ENCODE data around the gene INPP4B.

INPP4B gene

DNA sequence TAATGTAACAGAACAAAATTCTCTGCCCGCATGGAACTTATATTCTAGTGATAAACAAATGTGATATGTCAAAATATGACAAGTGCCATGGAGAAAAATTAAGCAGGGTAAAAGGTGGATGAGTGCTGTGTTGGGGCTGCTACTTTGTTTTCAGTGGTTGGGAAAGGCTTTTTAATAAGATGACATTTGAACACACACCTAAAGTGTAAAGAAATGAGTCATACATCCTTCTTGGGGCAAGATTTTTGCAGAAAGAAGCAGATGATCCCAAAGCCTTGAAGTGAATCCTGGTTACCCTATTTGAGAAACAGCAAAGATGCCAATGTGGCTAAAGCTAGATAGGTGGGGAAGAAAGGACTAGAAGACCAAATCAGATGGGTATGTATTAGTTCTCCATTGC lies 564.1 kb downstream of the INPP4B start:
- no peak for DNase-seq

DNA sequence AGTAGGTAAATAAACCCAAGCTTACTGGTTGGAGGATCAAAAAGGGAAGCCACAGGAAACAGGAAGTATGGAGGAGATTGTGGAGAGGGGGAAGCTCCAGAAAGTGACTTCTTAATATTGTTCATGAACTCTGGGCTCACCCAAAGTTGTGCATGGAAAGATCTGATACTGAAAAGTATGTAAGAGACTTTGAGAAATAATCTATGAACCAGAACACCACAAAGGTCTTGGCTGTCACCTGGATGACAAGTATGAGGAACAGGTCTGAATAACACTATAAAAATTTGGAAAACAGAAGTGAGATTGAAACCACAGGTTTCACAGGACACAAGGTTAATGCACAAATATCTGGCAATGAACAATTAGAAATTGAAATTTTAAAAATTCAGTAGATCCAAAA lies 567.4 kb downstream of the INPP4B start:
- no peak for DNase-seq

- DNase-seq, result no peak
Observed at GRCh38 chr4:142278171-142278570, 567.9 kb downstream of the INPP4B start.

DNA sequence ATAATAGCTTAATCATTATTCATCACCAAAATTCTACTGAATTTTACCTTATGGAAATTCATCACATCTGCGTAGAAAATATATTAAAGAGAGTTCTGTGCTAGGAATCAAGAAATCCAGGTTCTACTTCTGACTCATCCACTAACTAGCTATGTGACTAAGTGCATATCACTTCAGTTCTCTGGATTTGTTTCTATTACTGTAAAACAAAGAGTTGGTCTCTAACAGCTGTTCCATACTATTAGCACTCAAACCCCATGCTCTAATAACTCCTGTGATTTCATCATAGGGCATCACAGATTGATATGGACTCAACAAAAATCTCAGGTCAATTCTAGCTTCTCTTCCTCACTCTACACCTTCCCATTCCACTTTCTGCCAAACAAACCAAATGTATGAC lies 572.0 kb downstream of the INPP4B start:
- DNase-seq, result no peak

DNA sequence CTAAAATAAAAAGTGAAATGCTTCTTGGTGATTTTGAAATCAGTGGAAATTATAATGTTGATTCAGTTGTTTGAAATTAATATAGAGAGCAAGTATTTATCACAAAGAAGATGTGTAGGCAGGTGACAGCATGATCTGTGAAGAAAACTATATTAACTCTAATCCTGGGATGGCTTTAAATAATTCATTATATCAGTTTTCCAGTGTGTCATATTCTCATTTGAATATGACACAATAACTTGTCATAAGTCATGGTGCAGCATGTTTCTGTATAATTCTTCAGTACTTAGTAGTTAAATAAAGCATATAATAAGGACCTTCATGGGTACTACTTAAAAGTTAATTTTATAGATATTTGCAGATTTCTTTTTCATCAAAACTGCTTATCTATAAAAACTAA lies 573.6 kb downstream of the INPP4B start:
- DNase-seq, result no peak

GRCh38 chr4:142271832-142272231 lies 574.3 kb downstream of the INPP4B start:
- DNase-seq, result no peak

DNA sequence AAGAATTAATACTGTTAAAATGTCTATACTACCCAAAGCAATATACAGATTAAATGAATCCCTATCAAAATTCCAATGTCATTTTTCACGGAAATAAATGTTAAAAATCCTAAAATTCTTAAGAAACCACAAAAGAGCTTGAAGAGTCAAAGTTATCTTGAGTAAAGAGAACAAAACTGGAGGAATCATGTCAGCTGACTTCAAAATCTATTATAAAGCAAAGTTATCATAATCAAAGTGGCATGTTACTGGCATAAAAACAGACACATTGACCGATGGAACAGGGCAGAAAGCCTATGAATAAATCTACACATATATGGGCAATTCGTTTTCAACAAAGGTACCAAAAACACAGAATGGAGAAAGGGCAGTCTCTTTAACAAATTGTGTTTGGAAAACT lies 579.0 kb downstream of the INPP4B start:
- no peak for DNase-seq

DNA sequence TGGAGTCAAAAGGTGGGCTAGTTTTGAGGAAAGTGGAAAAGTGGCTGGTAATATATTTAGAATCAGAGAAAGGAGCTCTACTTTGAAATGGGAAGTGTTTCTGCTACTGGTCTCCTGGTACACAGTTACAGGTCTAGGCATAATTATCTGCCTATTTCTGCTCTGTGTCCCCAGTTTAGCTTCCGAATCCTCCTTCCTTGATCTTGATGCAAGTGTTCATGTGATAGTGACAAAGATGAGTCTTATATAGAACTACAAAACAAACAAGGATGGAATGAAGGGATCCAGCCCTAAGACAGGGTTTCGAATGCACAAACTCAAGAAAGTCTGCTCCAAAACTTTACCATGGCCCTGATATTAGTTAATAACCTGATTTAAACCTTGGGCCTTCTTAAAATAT lies 580.2 kb downstream of the INPP4B start:
- DNase-seq, result no peak

GRCh38 chr4:142265536-142265935 lies 580.6 kb downstream of the INPP4B start:
- no peak for DNase-seq

DNA sequence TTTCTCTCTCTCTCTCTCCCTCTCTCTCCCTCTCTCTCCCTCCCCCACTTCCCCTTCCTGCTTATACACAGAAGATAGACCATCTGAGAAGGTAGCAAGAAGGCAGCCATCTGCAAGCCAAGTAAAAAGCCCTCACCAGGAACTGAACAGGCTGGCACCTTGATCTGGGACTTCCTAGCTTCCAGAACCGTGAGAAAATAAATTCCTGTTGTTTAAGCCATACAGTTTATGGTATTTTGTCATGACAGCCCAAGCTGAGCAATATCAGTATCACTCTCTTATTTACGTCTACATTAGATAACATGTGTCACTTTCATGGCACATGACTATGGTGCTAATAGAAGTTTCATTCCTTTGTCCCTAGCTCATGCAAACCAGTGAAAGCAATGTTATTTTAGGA lies 581.1 kb downstream of the INPP4B start:
- DNase-seq, result no peak

DNA sequence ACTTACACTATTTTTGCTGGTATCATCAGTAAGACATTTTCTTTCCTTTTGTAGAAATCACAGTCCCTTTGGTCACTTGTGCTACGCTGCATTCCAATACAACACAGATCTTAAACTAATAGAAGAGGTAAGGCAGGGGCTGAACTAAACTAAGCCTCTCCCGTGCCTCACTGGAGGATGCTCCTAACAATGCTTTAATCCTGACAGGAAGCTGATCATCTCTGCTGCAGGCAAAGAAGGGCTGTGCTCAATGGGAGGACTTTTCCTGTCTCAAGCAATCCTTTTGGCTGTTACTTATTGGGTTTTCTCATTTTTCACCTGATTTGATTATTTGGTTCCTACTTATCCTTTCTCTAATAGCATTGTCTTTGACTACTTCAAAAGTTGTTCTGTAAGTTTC lies 583.1 kb downstream of the INPP4B start:
- DNase-seq, result no peak

DNA sequence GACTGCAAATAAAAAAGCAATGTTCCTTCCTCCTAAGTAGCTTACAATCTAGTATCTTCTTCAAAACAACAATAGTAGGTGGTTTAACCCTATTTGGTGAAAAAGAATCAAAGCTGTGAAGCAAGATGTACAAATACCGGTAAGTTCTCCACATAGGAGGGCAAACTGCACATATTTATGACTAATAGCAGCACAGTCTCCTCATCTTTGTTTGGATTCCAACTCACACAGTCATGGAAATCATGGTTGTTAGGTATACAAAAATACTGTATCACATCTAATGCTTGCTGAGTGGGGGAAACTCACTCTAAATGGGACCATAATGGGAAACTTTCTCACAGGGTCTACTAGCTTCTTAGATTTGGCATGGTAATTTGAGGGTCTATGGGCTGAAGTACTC lies 597.2 kb downstream of the INPP4B start:
- no peak for DNase-seq

GRCh38 chr4:142243255-142243654 lies 602.8 kb downstream of the INPP4B start:
- no peak for DNase-seq

- no peak for DNase-seq
Observed at GRCh38 chr4:142242156-142242555, 603.9 kb downstream of the INPP4B start.

DNA sequence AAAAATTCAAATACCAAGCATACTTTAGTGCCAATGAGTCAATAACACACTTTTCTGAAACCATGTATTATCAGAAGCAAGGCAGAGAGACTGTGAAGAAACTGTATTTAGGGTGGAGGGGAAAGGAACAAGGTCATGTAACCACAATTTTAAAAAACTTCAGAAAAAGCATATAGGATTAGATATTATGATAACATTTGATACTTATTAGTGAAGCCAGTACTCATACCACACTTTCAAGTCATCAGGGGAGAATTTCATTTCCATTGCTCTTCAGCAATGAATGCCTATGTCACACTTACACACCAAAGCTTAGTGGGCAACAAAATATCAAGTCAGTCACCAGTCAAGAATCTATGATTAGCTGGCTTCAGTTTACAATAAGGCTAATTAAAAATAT lies 607.5 kb downstream of the INPP4B start:
- no peak for DNase-seq

GRCh38 chr4:142236268-142236667 lies 609.8 kb downstream of the INPP4B start:
- DNase-seq, result no peak

DNA sequence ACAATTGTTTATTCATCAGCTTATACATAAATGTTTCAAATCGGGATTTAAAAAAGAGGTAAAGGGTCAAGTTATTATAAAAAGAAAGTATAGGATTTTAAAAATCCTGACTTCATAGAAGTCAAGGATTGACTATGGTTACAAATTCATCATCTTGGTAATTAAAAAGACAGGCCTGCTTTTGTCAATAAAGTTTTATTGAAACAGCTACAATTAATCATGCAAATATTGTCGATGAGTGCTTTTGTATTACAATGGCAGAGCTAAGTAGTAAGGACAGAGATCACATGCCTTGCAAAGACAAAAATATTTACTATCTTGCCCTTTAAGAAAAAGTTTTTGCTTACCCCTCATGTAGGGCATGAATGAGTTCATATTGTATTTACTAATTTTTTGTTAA lies 614.3 kb downstream of the INPP4B start:
- DNase-seq, result no peak

- no peak for DNase-seq
Observed at GRCh38 chr4:142230991-142231390, 615.1 kb downstream of the INPP4B start.

GRCh38 chr4:142226014-142226413 lies 620.1 kb downstream of the INPP4B start:
- DNase-seq, result no peak

GRCh38 chr4:142222127-142222526 lies 624.0 kb downstream of the INPP4B start:
- DNase-seq, result no peak

DNA sequence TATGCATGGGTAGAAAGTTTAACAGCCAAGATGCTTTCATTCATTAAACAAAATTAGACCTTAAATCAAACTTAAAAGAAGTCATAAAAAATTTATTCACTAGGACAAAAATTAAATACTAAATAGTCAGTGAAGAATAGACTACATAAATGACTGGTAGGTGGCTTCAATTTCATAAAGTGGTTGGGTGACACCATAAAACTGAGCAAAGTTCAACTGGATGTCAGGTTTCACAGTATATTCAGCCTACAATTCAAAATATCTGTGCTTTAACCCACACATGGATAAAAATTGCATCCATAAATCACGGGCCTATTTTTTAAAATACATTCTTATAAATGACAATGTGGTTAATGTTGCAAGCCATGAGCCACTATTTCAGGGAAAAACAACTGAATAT lies 627.4 kb downstream of the INPP4B start:
- DNase-seq, result no peak

GRCh38 chr4:142211444-142211843 lies 634.7 kb downstream of the INPP4B start:
- DNase-seq, result no peak

DNA sequence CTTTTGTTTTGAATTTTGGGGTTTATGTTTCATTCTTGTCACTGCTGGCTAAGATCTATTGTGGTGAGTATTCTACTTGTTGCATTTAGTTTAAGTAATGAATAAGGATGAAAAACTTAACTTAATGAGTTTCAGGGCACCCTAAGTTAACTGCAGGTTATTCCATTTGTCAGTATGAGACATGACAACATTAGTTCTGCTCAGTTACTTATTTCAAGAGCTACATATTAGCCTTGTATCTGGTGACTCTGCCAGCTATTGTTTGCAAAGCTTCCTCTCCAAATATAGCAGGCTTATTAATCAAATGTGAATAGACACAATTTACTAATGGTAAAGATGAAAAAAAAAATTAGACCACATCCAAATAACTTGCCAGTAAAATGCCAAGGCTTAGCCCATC lies 642.6 kb downstream of the INPP4B start:
- DNase-seq, result no peak

DNA sequence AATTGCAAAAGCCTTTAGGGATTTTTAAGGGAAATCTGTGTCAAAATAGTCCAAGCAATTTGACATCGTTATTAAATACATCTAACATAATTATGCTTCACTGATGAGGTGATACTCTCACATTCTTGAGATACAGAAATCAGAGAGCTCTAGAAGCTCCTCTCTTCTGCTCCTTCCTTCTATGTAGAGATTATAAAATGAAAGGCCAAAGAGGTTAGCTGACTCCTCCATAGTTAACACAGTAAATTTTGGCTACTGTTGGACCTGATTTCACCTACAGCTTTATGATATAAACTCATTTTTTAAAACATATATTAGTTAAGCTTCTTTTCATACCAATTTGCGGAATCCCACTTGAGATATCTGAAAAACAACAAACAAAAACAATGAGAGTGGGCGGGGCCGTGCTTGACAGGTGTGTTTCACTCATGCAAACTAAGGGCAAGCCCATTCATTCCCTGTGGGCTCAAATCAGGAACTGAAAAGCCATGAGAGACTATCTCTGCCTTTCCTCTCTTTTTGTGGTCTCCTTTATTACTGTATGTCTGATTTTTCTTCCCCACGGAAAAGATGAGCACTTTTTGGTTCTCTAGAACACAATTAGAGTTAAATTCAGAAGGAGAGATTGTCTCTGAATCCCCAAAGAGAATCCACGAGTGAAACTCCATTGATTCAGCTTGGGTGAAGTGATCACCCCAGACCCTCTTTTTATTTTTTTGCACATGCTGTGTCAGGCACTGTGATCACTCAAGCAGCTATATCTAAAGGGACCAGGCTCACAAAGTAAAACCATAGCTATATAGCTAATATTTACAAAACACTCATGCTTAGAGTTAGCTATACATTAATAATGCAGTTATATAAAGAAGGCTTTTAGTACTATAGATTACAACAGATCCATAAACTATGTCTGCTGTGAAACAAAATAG lies 643.4 kb downstream of the INPP4B start:
- DNase-seq, result peak in 1 of 2 experiments; percentile 3

DNA sequence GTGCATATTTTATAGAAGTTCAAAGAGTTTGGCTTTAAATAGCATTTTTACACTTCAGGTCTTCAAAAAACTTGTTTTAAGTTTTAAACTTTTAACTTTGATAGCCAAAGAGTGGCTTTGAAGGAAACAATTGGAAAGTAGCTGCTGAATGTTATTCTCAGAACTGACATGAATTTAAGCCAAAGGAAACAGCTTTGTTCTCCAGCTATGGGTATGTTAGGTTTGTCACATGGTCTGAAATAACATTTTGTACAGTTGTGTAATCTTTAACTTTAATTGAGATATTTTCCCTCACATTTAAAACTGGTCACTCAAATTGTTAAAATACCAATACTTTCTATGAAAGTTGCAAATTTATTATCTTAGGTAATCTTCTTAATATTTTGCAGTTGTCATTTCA lies 645.1 kb downstream of the INPP4B start:
- no peak for DNase-seq

Measured in NCI-H526 (cell line).